CD4-positive, alpha-beta T cell (primary cell): ENCODE measurements around the gene HIPK1. TPM values are rescaled to one million over a fixed set of nuclear protein-coding genes. Genes with fewer than 3 reads are reported as not detected.
A peak's percentile ranks its signal among the peaks of the same experiment; 100 is the strongest.

Experiments
- ATAC-seq: fragments of 200-7000 bp; cut with Tn5 transposase; one replicate; pipeline ENCODE4 v1.10.0; 2022; ENCODE audit warnings: mild to moderate bottlenecking; ENCODE audit not compliant: poor library complexity
- CTCF ChIA-PET: fragments of 350-600 bp; sonication (Branson Sonifier 250); formaldehyde crosslinking; loops from one replicate; lab custom pipeline; 2021; ENCODE audit warnings: antibody characterized with exemption, inconsistent platforms; lab: Charles Lee
- POLR2A ChIA-PET: fragments of 350-600 bp; sonication (Branson Sonifier 250); formaldehyde crosslinking; loops from one replicate; lab custom pipeline; 2021; ENCODE audit warnings: antibody characterized with exemption, inconsistent platforms; lab: Charles Lee
- DNase-seq, 14 experiments: peaks; one replicate each; pipeline ENCODE4 v3.0.0-alpha.2; 2013 to 2020; ENCODE audit warnings: mixed read lengths in 2 of 14
- H3K27ac ChIP-seq, 2 donors: one replicate each; pipeline versions ENCODE4 v1.5.1 to v1.7.0; 2013; ENCODE audit warnings: low read length in 2 of 2, low read depth in 1 of 2, mild to moderate bottlenecking in 1 of 2
- H3K27me3 ChIP-seq, 2 experiments: 1 replicate in 1 of 2; 2 replicates in 1 of 2; pipeline versions ENCODE4 v1.6.1 to v1.7.0; 2013; ENCODE audit warnings: low read length in 2 of 2, control low read depth in 1 of 2, mild to moderate bottlenecking in 1 of 2, moderate library complexity in 1 of 2; ENCODE audit not compliant: insufficient read depth in 2 of 2, control insufficient read depth in 1 of 2
- H3K36me3 ChIP-seq: one replicate; pipeline ENCODE4 v1.6.1; 2013; ENCODE audit warnings: low read length, control low read depth; ENCODE audit not compliant: insufficient read depth
- H3K4me1 ChIP-seq: one replicate; pipeline ENCODE4 v1.6.1; 2013; ENCODE audit warnings: low read length, control low read depth; ENCODE audit not compliant: insufficient read depth
- H3K4me3 ChIP-seq: one replicate; pipeline ENCODE4 v1.5.1; 2013; ENCODE audit warnings: mild to moderate bottlenecking, low read length, moderate library complexity
- H3K9me3 ChIP-seq, 2 experiments: 1 replicate in 1 of 2; 2 replicates in 1 of 2; pipeline versions ENCODE4 v1.6.1 to v1.7.0; 2013; ENCODE audit warnings: low read length in 2 of 2, mild to moderate bottlenecking in 2 of 2, control low read depth in 1 of 2, moderate library complexity in 1 of 2; ENCODE audit not compliant: control insufficient read depth in 1 of 2, insufficient read depth in 1 of 2
- H3K27ac Mint-ChIP-seq: one replicate; pipeline ENCODE4 v1.8.0; 2020; ENCODE audit warnings: mixed read lengths
- H3K27me3 Mint-ChIP-seq: one replicate; pipeline ENCODE4 v1.8.0; 2021; ENCODE audit warnings: mixed read lengths
- H3K36me3 Mint-ChIP-seq: one replicate; pipeline ENCODE4 v1.8.0; 2021; ENCODE audit warnings: low read depth, mixed read lengths
- H3K4me1 Mint-ChIP-seq: one replicate; pipeline ENCODE4 v1.8.0; 2021; ENCODE audit warnings: low read depth, mixed read lengths
- H3K4me3 Mint-ChIP-seq: one replicate; pipeline ENCODE4 v1.8.0; 2020; ENCODE audit warnings: mild to moderate bottlenecking, mixed read lengths
- H3K9me3 Mint-ChIP-seq: one replicate; pipeline ENCODE4 v1.8.0; 2020; ENCODE audit warnings: mixed read lengths
- CTCF ChIP-seq: fragments of 200-600 bp; IDR thresholded peaks from one replicate; pipeline ENCODE4 v1.8.0; 2022; ENCODE audit warnings: antibody characterized with exemption, mild to moderate bottlenecking
- intact Hi-C, 2 experiments: fragments of 100-400 bp; cut with DNase I in 1 of 2; cut with micrococcal nuclease in 1 of 2; formaldehyde crosslinking; loops; one replicate each; pipeline versions ENCODE4 v1.15.1 to v1.9.0; 2023 to 2025; cut with DNase I, micrococcal nuclease
- total RNA-seq, 174 experiments: library from RNA in 2 of 174; stranded (reverse) in 2 of 174; gene quantifications; one replicate each; pipeline ENCODE4 v1.2.3 and lab custom pipeline; 2021 to 2026

HIPK1 gene
- total RNA-seq, 2 experiments from 2014 or later, result 245 to 251 TPM

DNA sequence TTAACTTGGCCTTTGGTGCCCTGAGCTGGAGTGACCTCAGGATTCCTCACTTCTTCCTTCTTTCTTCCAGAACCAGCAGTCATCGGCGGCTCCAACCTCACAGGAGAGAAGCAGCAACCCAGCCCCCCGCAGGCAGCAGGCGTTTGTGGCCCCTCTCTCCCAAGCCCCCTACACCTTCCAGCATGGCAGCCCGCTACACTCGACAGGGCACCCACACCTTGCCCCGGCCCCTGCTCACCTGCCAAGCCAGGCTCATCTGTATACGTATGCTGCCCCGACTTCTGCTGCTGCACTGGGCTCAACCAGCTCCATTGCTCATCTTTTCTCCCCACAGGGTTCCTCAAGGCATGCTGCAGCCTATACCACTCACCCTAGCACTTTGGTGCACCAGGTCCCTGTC is 43.8 kb downstream of the HIPK1 start:
- no peaks in the 10 kb centered on the region for H3K27me3 ChIP-seq
- DNase-seq (no peak), ATAC-seq (no peak)
- Mint-ChIP-seq H3K4me1 (peaks cover 47% of the 10 kb centered on the region), H3K27ac (peak overlapping the region; percentile 61), H3K4me3 (no peak overlapping the region), H3K27me3 (no peaks in the 10 kb centered on the region), H3K36me3 (peaks cover 95% of the 10 kb centered on the region), H3K9me3 (no peaks in the 10 kb centered on the region)
- POLR2A ChIA-PET, result no interaction called here
- H3K4me1 ChIP-seq, result peaks cover 9% of the 10 kb centered on the region
- H3K9me3 ChIP-seq, result no peaks in the 10 kb centered on the region
- CTCF ChIA-PET, result no interaction called here
- intact Hi-C loops, result loop anchor here in 1 of 2 experiments (5.0 kb wide), 1 partner anchor 36 kb away; no protein-coding TSS in a partner anchor
- H3K4me3 ChIP-seq, result no peak overlapping the region
- no peak for TF ChIP-seq CTCF
- peaks cover 78% of the 10 kb centered on the region for H3K36me3 ChIP-seq
- no peak overlapping the region for H3K27ac ChIP-seq

DNA sequence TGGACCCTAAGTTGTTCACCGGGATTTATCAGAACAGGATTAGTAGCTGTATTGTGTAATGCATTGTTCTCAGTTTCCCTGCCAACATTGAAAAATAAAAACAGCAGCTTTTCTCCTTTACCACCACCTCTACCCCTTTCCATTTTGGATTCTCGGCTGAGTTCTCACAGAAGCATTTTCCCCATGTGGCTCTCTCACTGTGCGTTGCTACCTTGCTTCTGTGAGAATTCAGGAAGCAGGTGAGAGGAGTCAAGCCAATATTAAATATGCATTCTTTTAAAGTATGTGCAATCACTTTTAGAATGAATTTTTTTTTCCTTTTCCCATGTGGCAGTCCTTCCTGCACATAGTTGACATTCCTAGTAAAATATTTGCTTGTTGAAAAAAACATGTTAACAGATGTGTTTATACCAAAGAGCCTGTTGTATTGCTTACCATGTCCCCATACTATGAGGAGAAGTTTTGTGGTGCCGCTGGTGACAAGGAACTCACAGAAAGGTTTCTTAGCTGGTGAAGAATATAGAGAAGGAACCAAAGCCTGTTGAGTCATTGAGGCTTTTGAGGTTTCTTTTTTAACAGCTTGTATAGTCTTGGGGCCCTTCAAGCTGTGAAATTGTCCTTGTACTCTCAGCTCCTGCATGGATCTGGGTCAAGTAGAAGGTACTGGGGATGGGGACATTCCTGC is 46.2 kb downstream of the HIPK1 start:
- Mint-ChIP-seq H3K4me1 (peaks cover 52% of the 10 kb centered on the region), H3K27me3 (no peaks in the 10 kb centered on the region), H3K27ac (peak overlapping the region; percentile 42), H3K9me3 (no peaks in the 10 kb centered on the region), H3K36me3 (peaks cover 77% of the 10 kb centered on the region), H3K4me3 (no peak overlapping the region)
- intact Hi-C loops, result loop anchor here in 1 of 2 experiments (5.0 kb wide), 1 partner anchor 138 kb away; no protein-coding TSS in a partner anchor
- DNase-seq (peak in 3 of 14 experiments; percentile 25 to 47 (median 39)), ATAC-seq (peak; percentile 41)
- Histone ChIP-seq H3K27me3 (no peaks in the 10 kb centered on the region), H3K9me3 (no peaks in the 10 kb centered on the region), H3K36me3 (peaks cover 54% of the 10 kb centered on the region), H3K27ac (no peak overlapping the region), H3K4me1 (peaks cover 13% of the 10 kb centered on the region), H3K4me3 (no peak overlapping the region)
- ChIA-PET CTCF (interaction anchor here (0.6 to 1.4 kb wide), 2 partner anchors 24 to 308 kb away, joined by 3 to 4 read pairs; no protein-coding TSS in a partner anchor), POLR2A (no interaction called here)
- no peak for TF ChIP-seq CTCF

GRCh38 chr1:113976609-113977278 is 47.6 kb downstream of the HIPK1 start:
- peak overlapping the region; percentile 42 for H3K4me3 Mint-ChIP-seq
- peak; percentile 37 for ATAC-seq
- Histone ChIP-seq H3K27ac (no peak overlapping the region), H3K9me3 (no peaks in the 10 kb centered on the region), H3K4me3 (no peak overlapping the region), H3K4me1 (peaks cover 13% of the 10 kb centered on the region), H3K36me3 (peaks cover 40% of the 10 kb centered on the region), H3K27me3 (no peaks in the 10 kb centered on the region)
- no peaks in the 10 kb centered on the region for H3K9me3 Mint-ChIP-seq
- ChIA-PET POLR2A (interaction anchor here (0.9 to 1.6 kb wide), 3 partner anchors 45 to 104 kb away, joined by 4 read pairs; no protein-coding TSS in a partner anchor), CTCF (interaction anchor here (0.5 to 1.9 kb wide), 7 partner anchors 29 to 306 kb away, joined by 3 to 7 read pairs (median 3); partner anchors contain the start of genes AP4B1 and HIPK1)
- TF ChIP-seq CTCF, result no peak
- peaks cover 68% of the 10 kb centered on the region for H3K36me3 Mint-ChIP-seq
- H3K27me3 Mint-ChIP-seq, result no peaks in the 10 kb centered on the region
- peaks cover 52% of the 10 kb centered on the region for H3K4me1 Mint-ChIP-seq
- intact Hi-C loops, result loop anchor here in 1 of 2 experiments (5.0 kb wide), 1 partner anchor 139 kb away; no protein-coding TSS in a partner anchor
- peak overlapping the region; percentile 65 for H3K27ac Mint-ChIP-seq
- peak in 2 of 14 experiments; percentile 38 to 44 for DNase-seq
